Upper lobe of left lung (tissue), 4 donors: ENCODE data around the gene ILF2.

Source experiments
- EP300 ChIP-seq, 4 donors: sonication (generic); formaldehyde crosslinking; IDR thresholded peaks; one replicate each; pipeline ENCODE4 v1.5.1; 2017; ENCODE audit warnings: antibody characterized with exemption in 4 of 4, control low read depth in 2 of 4
- POLR2A ChIP-seq, 4 donors: fragments of 450-650 bp; IDR thresholded peaks; one replicate each; pipeline ENCODE4 v1.5.1; 2016 to 2017; ENCODE audit warnings: antibody characterized with exemption in 4 of 4, mild to moderate bottlenecking in 2 of 4
- POLR2AphosphoS5 ChIP-seq, 2 donors: sonication (generic); formaldehyde crosslinking; IDR thresholded peaks; one replicate each; pipeline ENCODE4 v1.5.1; 2017; ENCODE audit warnings: antibody characterized with exemption in 2 of 2
- TF ChIP-seq, protein P1 (sequence below), 6 experiments: fragments of 450-650 bp in 4 of 6; fragments of 200-600 bp in 2 of 6; sonication (generic) in 2 of 6; IDR thresholded peaks; one replicate each; pipeline ENCODE4 v1.5.1; 2016 to 2019; ENCODE audit warnings: antibody characterized with exemption in 6 of 6

DNA sequence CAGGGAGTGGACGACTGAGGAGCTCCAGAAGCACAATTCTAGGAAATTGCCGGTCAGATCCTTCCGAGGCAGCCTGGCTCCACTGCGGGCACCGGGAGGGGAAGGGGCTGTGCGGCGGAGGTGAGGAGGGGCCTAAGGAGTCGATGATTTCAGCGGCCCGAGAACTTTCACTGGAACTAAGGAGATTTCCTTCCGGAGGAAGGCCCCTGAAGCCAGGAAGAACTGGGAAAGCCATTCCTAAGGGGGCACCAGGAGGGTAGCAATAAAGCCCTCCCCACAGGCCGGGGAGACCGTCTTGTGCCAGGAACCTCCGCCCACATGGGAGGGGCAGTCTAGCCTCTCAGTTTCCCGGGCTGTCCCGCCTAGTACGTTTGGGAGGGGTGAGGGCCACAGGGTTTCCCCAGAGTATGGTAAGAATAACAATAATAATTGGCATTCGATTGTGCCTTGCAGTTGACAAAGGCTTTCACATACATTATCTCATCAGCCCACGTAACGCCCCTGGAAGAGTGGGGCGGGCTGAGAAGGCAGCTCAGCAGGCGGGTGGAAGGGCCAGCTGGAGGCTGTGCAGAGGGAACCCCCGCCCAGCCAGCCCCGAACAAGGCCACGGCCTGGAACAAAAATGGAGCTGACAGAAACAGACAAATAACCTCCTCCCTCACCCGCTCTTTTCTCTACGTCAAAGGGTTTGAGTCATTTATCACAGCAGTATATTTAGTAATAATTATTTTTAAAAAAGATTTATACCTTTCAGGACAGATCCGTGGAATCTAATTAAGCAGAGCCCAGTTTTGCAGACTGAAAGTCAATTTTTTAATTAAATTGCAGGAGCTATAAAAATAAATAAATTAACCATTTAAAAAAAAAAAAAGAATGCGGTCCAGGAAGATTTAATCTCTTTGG lies 27.5 kb upstream of the ILF2 start:
- TF ChIP-seq, protein P1, sequence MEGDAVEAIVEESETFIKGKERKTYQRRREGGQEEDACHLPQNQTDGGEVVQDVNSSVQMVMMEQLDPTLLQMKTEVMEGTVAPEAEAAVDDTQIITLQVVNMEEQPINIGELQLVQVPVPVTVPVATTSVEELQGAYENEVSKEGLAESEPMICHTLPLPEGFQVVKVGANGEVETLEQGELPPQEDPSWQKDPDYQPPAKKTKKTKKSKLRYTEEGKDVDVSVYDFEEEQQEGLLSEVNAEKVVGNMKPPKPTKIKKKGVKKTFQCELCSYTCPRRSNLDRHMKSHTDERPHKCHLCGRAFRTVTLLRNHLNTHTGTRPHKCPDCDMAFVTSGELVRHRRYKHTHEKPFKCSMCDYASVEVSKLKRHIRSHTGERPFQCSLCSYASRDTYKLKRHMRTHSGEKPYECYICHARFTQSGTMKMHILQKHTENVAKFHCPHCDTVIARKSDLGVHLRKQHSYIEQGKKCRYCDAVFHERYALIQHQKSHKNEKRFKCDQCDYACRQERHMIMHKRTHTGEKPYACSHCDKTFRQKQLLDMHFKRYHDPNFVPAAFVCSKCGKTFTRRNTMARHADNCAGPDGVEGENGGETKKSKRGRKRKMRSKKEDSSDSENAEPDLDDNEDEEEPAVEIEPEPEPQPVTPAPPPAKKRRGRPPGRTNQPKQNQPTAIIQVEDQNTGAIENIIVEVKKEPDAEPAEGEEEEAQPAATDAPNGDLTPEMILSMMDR (IDR thresholded peaks at IDR 0.05), result no peak
- TF ChIP-seq POLR2AphosphoS5 (IDR thresholded peaks at IDR 0.05) (peak; percentile 56 to 68), EP300 (IDR thresholded peaks at IDR 0.05) (peak in 2 of 4 donors; percentile 33 to 49), POLR2A (IDR thresholded peaks at IDR 0.05) (no peak)
